IMR-90 (cell line): ENCODE measurements around the gene TBC1D23. TPM values are rescaled to one million over a fixed set of nuclear protein-coding genes. Genes with fewer than 3 reads are reported as not detected.

Experiments used
- ATAC-seq: fragments of 200-7000 bp; cut with Tn5 transposase; 2 replicates; pipeline ENCODE4 v1.9.1; 2020; ENCODE audit warnings: low read depth, mild to moderate bottlenecking, moderate library complexity
- BruUV-seq: library from RNA; stranded (reverse); fragments of 400-500 nt; replicated peaks from 2 replicates; lab custom pipeline; 2021; lab: Mats Ljungman, UMichigan
- CTCF ChIA-PET: fragments of 300-600 bp; formaldehyde crosslinking; extraction: SDS; loops from one replicate; lab custom pipeline; 2021; ENCODE audit warnings: antibody characterized with exemption; lab: Yijun Ruan, JAX
- POLR2A ChIA-PET: fragments of 300-600 bp; sonication (Branson Sonifier 250); formaldehyde crosslinking; loops from one replicate; lab custom pipeline; 2022; ENCODE audit warnings: antibody characterized with exemption; ENCODE audit not compliant: unreplicated experiment; lab: Charles Lee
- DNase-seq: peaks from one replicate; pipeline ENCODE4 v3.0.0; 2013
- H2AFZ ChIP-seq: replicated peaks from 2 replicates; pipeline ENCODE3; 2013; ENCODE audit warnings: low read length, mild to moderate bottlenecking; ENCODE audit not compliant: poor library complexity
- H2AK5ac ChIP-seq: 2 replicates; pipeline ENCODE4 v1.6.1; 2013; ENCODE audit warnings: low read depth, low read length, inconsistent platforms
- H2AK9ac ChIP-seq: replicated peaks from 2 replicates; pipeline ENCODE3; 2013; ENCODE audit warnings: mild to moderate bottlenecking, low read depth, low read length, moderate library complexity; ENCODE audit not compliant: poor library complexity
- H2BK120ac ChIP-seq: 2 replicates; pipeline ENCODE4 v1.6.1; 2013; ENCODE audit warnings: low read depth, low read length, inconsistent platforms
- H2BK15ac ChIP-seq: 3 replicates; pipeline ENCODE4 v1.6.1; 2013; ENCODE audit warnings: low read depth, low read length, inconsistent platforms
- H2BK20ac ChIP-seq: 2 replicates; pipeline ENCODE4 v1.6.1; 2013; ENCODE audit warnings: low read depth, mild to moderate bottlenecking, inconsistent platforms, low read length, moderate library complexity
- H2BK5ac ChIP-seq: 2 replicates; pipeline ENCODE4 v1.6.1; 2013; ENCODE audit warnings: mild to moderate bottlenecking, low read depth, low read length, inconsistent platforms; ENCODE audit not compliant: poor library complexity, severe bottlenecking
- H3K14ac ChIP-seq: replicated peaks from 2 replicates; pipeline ENCODE4 v1.6.1; 2013; ENCODE audit warnings: low read depth, low read length, inconsistent platforms
- H3K18ac ChIP-seq: 2 replicates; pipeline ENCODE4 v1.6.1; 2013; ENCODE audit warnings: low read depth, low read length, control low read depth
- H3K23ac ChIP-seq: 2 replicates; pipeline ENCODE4 v1.6.1; 2013; ENCODE audit warnings: low read depth, low read length, inconsistent platforms
- H3K27ac ChIP-seq: 2 replicates; pipeline ENCODE4 v1.5.1; 2013; ENCODE audit warnings: mild to moderate bottlenecking, control low read depth, low read length; ENCODE audit not compliant: insufficient read depth
- H3K27me3 ChIP-seq: 2 replicates; pipeline ENCODE4 v1.6.1; 2013; ENCODE audit warnings: low read length; ENCODE audit not compliant: control insufficient read depth, insufficient read depth
- H3K36me3 ChIP-seq: 2 replicates; pipeline ENCODE4 v1.6.1; 2013; ENCODE audit warnings: low read length, mixed read lengths; ENCODE audit not compliant: control insufficient read depth, insufficient read depth
- H3K4ac ChIP-seq: 2 replicates; pipeline ENCODE4 v1.6.1; 2013; ENCODE audit warnings: low read depth, low read length, inconsistent platforms
- H3K4me1 ChIP-seq: 2 replicates; pipeline ENCODE4 v1.6.1; 2013; ENCODE audit warnings: low read length, mixed read lengths; ENCODE audit not compliant: control insufficient read depth, insufficient read depth
- H3K4me2 ChIP-seq: 2 replicates; pipeline ENCODE4 v1.6.1; 2013; ENCODE audit warnings: low read depth, mild to moderate bottlenecking, control low read depth, low read length, moderate library complexity
- H3K4me3 ChIP-seq: 2 replicates; pipeline ENCODE4 v1.5.1; 2013; ENCODE audit warnings: low read depth, mild to moderate bottlenecking, control low read depth, low read length, moderate library complexity; ENCODE audit not compliant: insufficient read depth
- H3K56ac ChIP-seq: 2 replicates; pipeline ENCODE4 v1.6.1; 2013; ENCODE audit warnings: low read length, inconsistent platforms; ENCODE audit not compliant: insufficient read depth; ENCODE audit errors: extremely low read depth
- H3K79me1 ChIP-seq, 2 experiments: 2 replicates each; pipeline ENCODE4 v1.6.1; 2013; ENCODE audit warnings: low read length in 2 of 2, inconsistent platforms in 1 of 2, low read depth in 1 of 2
- H3K9ac ChIP-seq: 2 replicates; pipeline ENCODE4 v1.6.1; 2013; ENCODE audit warnings: low read depth, low read length, control low read depth
- H3K9me1 ChIP-seq: 2 replicates; pipeline ENCODE4 v1.6.1; 2013; ENCODE audit warnings: low read length, inconsistent platforms; ENCODE audit not compliant: insufficient read depth
- H3K9me3 ChIP-seq: 2 replicates; pipeline ENCODE4 v1.6.1; 2013; ENCODE audit warnings: low read length; ENCODE audit not compliant: control insufficient read depth, insufficient read depth
- H4K20me1 ChIP-seq: 2 replicates; pipeline ENCODE4 v1.6.1; 2013; ENCODE audit warnings: low read length, inconsistent platforms; ENCODE audit not compliant: insufficient read depth
- H4K5ac ChIP-seq: 2 replicates; pipeline ENCODE4 v1.6.1; 2013; ENCODE audit warnings: mild to moderate bottlenecking, low read depth, low read length, control low read depth
- H4K8ac ChIP-seq, 2 experiments: 2 replicates each; pipeline ENCODE4 v1.6.1; 2013; ENCODE audit warnings: low read depth in 2 of 2, low read length in 2 of 2, control low read depth in 1 of 2, inconsistent platforms in 1 of 2
- H4K91ac ChIP-seq: 2 replicates; pipeline ENCODE4 v1.6.1; 2013; ENCODE audit warnings: low read depth, low read length, inconsistent platforms; ENCODE audit not compliant: insufficient read depth
- MAFK ChIP-seq: IDR thresholded peaks from 2 replicates; pipeline ENCODE4 v1.6.1; 2012; ENCODE audit warnings: low read depth, low read length, improper control_type of control experiment
- WGBS, 2 experiments: methylation state at CpG; one replicate each; pipeline versions ENCODE4 v1.1.5 to v1.1.7; 2013; ENCODE audit warnings: missing lambda C conversion rate in 2 of 2; ENCODE audit not compliant: insufficient read length in 1 of 2; ENCODE audit errors: extremely low coverage in 2 of 2; 5-methylcytosine and 5-hydroxymethylcytosine counted together
- dilution Hi-C: fragments of 300-500 bp; cut with HindIII; formaldehyde crosslinking; loops from one replicate; pipeline ENCODE4 v1.14.3; 2018; ENCODE audit warnings: low sequenced_read_pairs; ENCODE audit not compliant: unreplicated experiment
- in situ Hi-C: fragments of 300-500 bp; cut with MboI; formaldehyde crosslinking; loops from 3 replicates; pipeline ENCODE4 v1.14.3; 2019; ENCODE audit warnings: low sequenced_read_pairs, inconsistent platforms, mixed read lengths
- intact Hi-C: fragments of 100-400 bp; cut with micrococcal nuclease; formaldehyde crosslinking; loops from 2 replicates; pipeline ENCODE4 v1.10.0; 2022
- polyA plus RNA-seq, 3 experiments: library from polyadenylated mRNA; depleted of rRNA; stranded (reverse); fragments of >200 nt; gene quantifications; 2 replicates each; pipeline ENCODE4 v1.2.3, GENCODE V29; 2012; ENCODE audit warnings: low replicate concordance in 1 of 3
- total RNA-seq: library from RNA; depleted of rRNA; stranded (reverse); fragments of >200 nt; gene quantifications from 2 replicates; pipeline ENCODE4 v1.2.3, GENCODE V29; 2012

Gene TBC1D23
- total and polyA plus RNA-seq, 2 of the 4 experiments (the other 2 are of a cell fraction): 21.2 to 67.0 TPM

- TF ChIP-seq MAFK: no peak
- H3K23ac ChIP-seq: no peak overlapping the region
- H3K27me3 ChIP-seq: no peaks in the 10 kb centered on the region
- no peak overlapping the region for H3K4me3 ChIP-seq
- no peaks in the 10 kb centered on the region for H4K20me1 ChIP-seq
- H2AFZ ChIP-seq: no peak overlapping the region
- H4K91ac ChIP-seq: no peak overlapping the region
- H3K9me1 ChIP-seq: no peaks in the 10 kb centered on the region
- H3K36me3 ChIP-seq: peaks cover 14% of the 10 kb centered on the region
- no CpG with 5 or more reads among the region's 2 CpGs for WGBS, 2 experiments
- no peak overlapping the region for H2AK5ac ChIP-seq
- H3K14ac ChIP-seq: no peak overlapping the region
- H3K9me3 ChIP-seq: no peaks in the 10 kb centered on the region
- no peak overlapping the region for H2BK15ac ChIP-seq
- H3K27ac ChIP-seq: no peak overlapping the region
- H4K8ac ChIP-seq: no peak overlapping the region
- no peak overlapping the region for H3K56ac ChIP-seq
- in situ Hi-C loops: loop anchor here (10.0 kb wide), 1 partner anchor 275 kb away; no protein-coding TSS in a partner anchor
- no peak overlapping the region for H2BK20ac ChIP-seq
- no peak overlapping the region for H3K9ac ChIP-seq
- CTCF ChIA-PET: interaction anchor here (0.6 kb wide), 1 partner anchor 103 kb away, joined by 3 read pairs; no protein-coding TSS in a partner anchor
- intact Hi-C loops: loop anchor here (5.0 to 10.0 kb wide), 2 partner anchors 392 to 875 kb away; no protein-coding TSS in a partner anchor
- H3K4me1 ChIP-seq: 0 out of 2 replicates have a peak, but pooled peaks cover 2% of the 10 kb centered on the region
- no peak overlapping the region for H2BK120ac ChIP-seq
- ATAC-seq (no peak), DNase-seq (no peak)
- BruUV-seq: no TSS peak
- no peak overlapping the region for H3K18ac ChIP-seq
- no peak overlapping the region for H2AK9ac ChIP-seq
- H3K79me1 ChIP-seq: peaks cover 0 to 4% of the 10 kb centered on the region in 2 experiments; a peak in 2 of 4 replicates
- no peak overlapping the region for H3K4ac ChIP-seq
- POLR2A ChIA-PET: no interaction called here
- dilution Hi-C loops: no loop called here
- no peak overlapping the region for H3K4me2 ChIP-seq
- H4K5ac ChIP-seq: no peak overlapping the region
- no peak overlapping the region for H2BK5ac ChIP-seq
These were observed 59.2 kb downstream of the TBC1D23 start for GRCh38 chr3:100319951-100320350.
